ENCODE measurements around the gene PPFIBP1.

DNA sequence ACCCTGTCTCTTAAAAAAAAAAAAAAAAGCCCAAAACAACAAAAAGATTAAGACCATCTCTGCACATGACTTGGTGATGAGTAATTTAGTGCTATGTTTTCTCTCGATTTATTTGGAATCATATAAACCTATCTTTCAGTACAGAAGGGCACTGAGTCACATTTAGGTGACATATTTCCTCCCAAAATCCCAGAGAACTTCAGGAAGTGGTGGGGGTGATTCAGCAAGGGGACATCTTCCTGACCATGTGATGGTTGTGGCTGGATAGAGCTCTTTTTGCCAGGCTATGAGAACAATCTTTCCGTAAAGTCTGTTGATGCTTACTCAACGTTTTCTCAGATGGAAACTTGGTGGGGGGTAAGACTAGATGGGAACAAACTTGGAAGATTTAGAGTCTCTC is 50.0 kb downstream of the PPFIBP1 start:
- TF ChIP-seq, protein P1, sequence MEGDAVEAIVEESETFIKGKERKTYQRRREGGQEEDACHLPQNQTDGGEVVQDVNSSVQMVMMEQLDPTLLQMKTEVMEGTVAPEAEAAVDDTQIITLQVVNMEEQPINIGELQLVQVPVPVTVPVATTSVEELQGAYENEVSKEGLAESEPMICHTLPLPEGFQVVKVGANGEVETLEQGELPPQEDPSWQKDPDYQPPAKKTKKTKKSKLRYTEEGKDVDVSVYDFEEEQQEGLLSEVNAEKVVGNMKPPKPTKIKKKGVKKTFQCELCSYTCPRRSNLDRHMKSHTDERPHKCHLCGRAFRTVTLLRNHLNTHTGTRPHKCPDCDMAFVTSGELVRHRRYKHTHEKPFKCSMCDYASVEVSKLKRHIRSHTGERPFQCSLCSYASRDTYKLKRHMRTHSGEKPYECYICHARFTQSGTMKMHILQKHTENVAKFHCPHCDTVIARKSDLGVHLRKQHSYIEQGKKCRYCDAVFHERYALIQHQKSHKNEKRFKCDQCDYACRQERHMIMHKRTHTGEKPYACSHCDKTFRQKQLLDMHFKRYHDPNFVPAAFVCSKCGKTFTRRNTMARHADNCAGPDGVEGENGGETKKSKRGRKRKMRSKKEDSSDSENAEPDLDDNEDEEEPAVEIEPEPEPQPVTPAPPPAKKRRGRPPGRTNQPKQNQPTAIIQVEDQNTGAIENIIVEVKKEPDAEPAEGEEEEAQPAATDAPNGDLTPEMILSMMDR (IDR thresholded peaks at IDR 0.05): no peak
- TF ChIP-seq POLR2A (IDR thresholded peaks at IDR 0.05): no peak

All from lower leg skin (tissue), 3 donors.